Trophoblast cell (in vitro differentiated cells and primary cell): ENCODE results near the gene EEF2K.
A peak's percentile ranks its signal among the peaks of the same experiment; 100 is the strongest.

Source experiments
- DNase-seq, 2 donors: peaks; one replicate each; pipeline ENCODE4 v3.0.0-alpha.2; 2016
- H2AFZ ChIP-seq: 2 replicates; pipeline ENCODE4 v1.6.1; 2013; ENCODE audit warnings: low read length, moderate library complexity, mild to moderate bottlenecking; ENCODE audit not compliant: insufficient read depth, poor library complexity
- H2AK5ac ChIP-seq: 2 replicates; pipeline ENCODE4 v1.6.1; 2013; ENCODE audit warnings: mild to moderate bottlenecking, low read length
- H2BK120ac ChIP-seq: 2 replicates; pipeline ENCODE4 v1.6.1; 2013; ENCODE audit warnings: low read length, mild to moderate bottlenecking, moderate library complexity; ENCODE audit not compliant: insufficient read depth, poor library complexity
- H2BK12ac ChIP-seq: 2 replicates; pipeline ENCODE4 v1.6.1; 2013; ENCODE audit warnings: mild to moderate bottlenecking, low read length, moderate library complexity
- H2BK5ac ChIP-seq: 2 replicates; pipeline ENCODE4 v1.6.1; 2013; ENCODE audit warnings: low read length, low read depth, moderate library complexity, mild to moderate bottlenecking; ENCODE audit not compliant: poor library complexity
- H3K14ac ChIP-seq: 2 replicates; pipeline ENCODE4 v1.6.1; 2013; ENCODE audit warnings: mild to moderate bottlenecking, low read length
- H3K18ac ChIP-seq: 2 replicates; pipeline ENCODE4 v1.6.1; 2013; ENCODE audit warnings: mild to moderate bottlenecking, low read length
- H3K23ac ChIP-seq: 2 replicates; pipeline ENCODE4 v1.6.1; 2013; ENCODE audit warnings: low read length
- H3K27ac ChIP-seq: 2 replicates; pipeline ENCODE4 v1.5.1; 2013; ENCODE audit warnings: low read depth, mild to moderate bottlenecking, inconsistent platforms, low read length, moderate library complexity
- H3K27me3 ChIP-seq: 2 replicates; pipeline ENCODE4 v1.6.1; 2013; ENCODE audit warnings: inconsistent platforms, mild to moderate bottlenecking, low read length, moderate library complexity; ENCODE audit not compliant: insufficient read depth
- H3K36me3 ChIP-seq, 2 experiments: 1 replicate in 1 of 2; 2 replicates in 1 of 2; pipeline ENCODE4 v1.6.1; 2013; ENCODE audit warnings: low read length in 2 of 2, mild to moderate bottlenecking in 2 of 2, moderate library complexity in 1 of 2; ENCODE audit not compliant: insufficient read depth in 2 of 2, control insufficient read depth in 1 of 2
- H3K4ac ChIP-seq: 2 replicates; pipeline ENCODE4 v1.6.1; 2013; ENCODE audit warnings: low read depth, mild to moderate bottlenecking, low read length, moderate library complexity
- H3K4me1 ChIP-seq, 2 experiments: 1 replicate in 1 of 2; 2 replicates in 1 of 2; pipeline ENCODE4 v1.6.1; 2013; ENCODE audit warnings: low read length in 2 of 2, mild to moderate bottlenecking in 2 of 2, moderate library complexity in 1 of 2; ENCODE audit not compliant: insufficient read depth in 2 of 2, control insufficient read depth in 1 of 2
- H3K4me2 ChIP-seq: 2 replicates; pipeline ENCODE4 v1.6.1; 2013; ENCODE audit warnings: inconsistent platforms, mild to moderate bottlenecking, low read length, moderate library complexity
- H3K4me3 ChIP-seq: 2 replicates; pipeline ENCODE4 v1.5.1; 2013; ENCODE audit warnings: mild to moderate bottlenecking, low read depth, low read length, inconsistent platforms
- H3K79me1 ChIP-seq: one replicate; pipeline ENCODE4 v1.6.1; 2013; ENCODE audit warnings: low read length
- H3K79me2 ChIP-seq: 2 replicates; pipeline ENCODE4 v1.6.1; 2013; ENCODE audit warnings: low read length, mild to moderate bottlenecking; ENCODE audit not compliant: control insufficient read depth, insufficient read depth, poor library complexity
- H3K9ac ChIP-seq: 2 replicates; pipeline ENCODE4 v1.6.1; 2013; ENCODE audit warnings: mild to moderate bottlenecking, low read length
- H3K9me3 ChIP-seq: 2 replicates; pipeline ENCODE4 v1.6.1; 2013; ENCODE audit warnings: low read depth, mild to moderate bottlenecking, control low read depth, inconsistent platforms, low read length; ENCODE audit not compliant: insufficient read depth
- H4K12ac ChIP-seq: 2 replicates; pipeline ENCODE4 v1.6.1; 2013; ENCODE audit warnings: low read depth, mild to moderate bottlenecking, low read length, moderate library complexity
- H4K8ac ChIP-seq: 2 replicates; pipeline ENCODE4 v1.6.1; 2013; ENCODE audit warnings: low read depth, mild to moderate bottlenecking, low read length, moderate library complexity
- H4K91ac ChIP-seq: one replicate; pipeline ENCODE4 v1.6.1; 2013; ENCODE audit warnings: low read depth, mild to moderate bottlenecking, low read length, moderate library complexity
- WGBS: extraction: QIAGEN DNeasy Blood & Tissue Kit; methylation state at CpG from one replicate; pipeline ENCODE4 v1.1.7; 2013; ENCODE audit warnings: missing lambda C conversion rate; ENCODE audit not compliant: insufficient read length, insufficient coverage; ENCODE audit errors: extremely low coverage; 5-methylcytosine and 5-hydroxymethylcytosine counted together

The EEF2K gene

GRCh38 chr16:22291860-22292318, 85.8 kb downstream of the EEF2K start:
- H3K23ac ChIP-seq = no peak overlapping the region
- H3K27me3 ChIP-seq = no peaks in the 10 kb centered on the region
- no peak overlapping the region for H2AFZ ChIP-seq
- H3K18ac ChIP-seq = no peak overlapping the region
- H3K9me3 ChIP-seq = no peaks in the 10 kb centered on the region
- H2BK5ac ChIP-seq = no peak overlapping the region
- H3K79me2 ChIP-seq = no peaks in the 10 kb centered on the region
- no peak overlapping the region for H2AK5ac ChIP-seq
- H3K4ac ChIP-seq = no peak overlapping the region
- H4K8ac ChIP-seq = no peak overlapping the region
- H3K79me1 ChIP-seq = no peaks in the 10 kb centered on the region
- no peaks in the 10 kb centered on the region for H3K4me1 ChIP-seq
- H3K4me3 ChIP-seq = no peak overlapping the region
- no peak overlapping the region for H4K12ac ChIP-seq
- no peak overlapping the region for H3K14ac ChIP-seq
- H3K4me2 ChIP-seq = no peak overlapping the region
- H3K27ac ChIP-seq = no peak overlapping the region
- H3K36me3 ChIP-seq = no peaks in the 10 kb centered on the region
- WGBS = no CpG with 5 or more reads among the region's 4 CpGs
- no peak overlapping the region for H2BK12ac ChIP-seq
- H4K91ac ChIP-seq = no peak overlapping the region
- no peak overlapping the region for H3K9ac ChIP-seq
- DNase-seq = no peak
- H2BK120ac ChIP-seq = no peak overlapping the region

GRCh38 chr16:22292320-22292719, 86.2 kb downstream of the EEF2K start:
- no peak overlapping the region for H3K4me3 ChIP-seq
- no peak overlapping the region for H3K4me2 ChIP-seq
- no peak overlapping the region for H3K14ac ChIP-seq
- no peak overlapping the region for H3K27ac ChIP-seq
- DNase-seq = no peak
- H2BK5ac ChIP-seq = no peak overlapping the region
- no peak overlapping the region for H2AK5ac ChIP-seq
- no peaks in the 10 kb centered on the region for H3K9me3 ChIP-seq
- peaks cover under 1% of the 10 kb centered on the region for H3K79me2 ChIP-seq
- no peaks in the 10 kb centered on the region for H3K4me1 ChIP-seq
- peaks cover under 1% of the 10 kb centered on the region for H3K79me1 ChIP-seq
- H4K12ac ChIP-seq = no peak overlapping the region
- no peaks in the 10 kb centered on the region for H3K36me3 ChIP-seq
- H3K9ac ChIP-seq = no peak overlapping the region
- H3K4ac ChIP-seq = no peak overlapping the region
- H3K27me3 ChIP-seq = no peaks in the 10 kb centered on the region
- no peak overlapping the region for H3K18ac ChIP-seq
- H2AFZ ChIP-seq = no peak overlapping the region
- H4K91ac ChIP-seq = no peak overlapping the region
- H2BK12ac ChIP-seq = no peak overlapping the region
- no peak overlapping the region for H2BK120ac ChIP-seq
- H3K23ac ChIP-seq = no peak overlapping the region
- no peak overlapping the region for H4K8ac ChIP-seq

DNA sequence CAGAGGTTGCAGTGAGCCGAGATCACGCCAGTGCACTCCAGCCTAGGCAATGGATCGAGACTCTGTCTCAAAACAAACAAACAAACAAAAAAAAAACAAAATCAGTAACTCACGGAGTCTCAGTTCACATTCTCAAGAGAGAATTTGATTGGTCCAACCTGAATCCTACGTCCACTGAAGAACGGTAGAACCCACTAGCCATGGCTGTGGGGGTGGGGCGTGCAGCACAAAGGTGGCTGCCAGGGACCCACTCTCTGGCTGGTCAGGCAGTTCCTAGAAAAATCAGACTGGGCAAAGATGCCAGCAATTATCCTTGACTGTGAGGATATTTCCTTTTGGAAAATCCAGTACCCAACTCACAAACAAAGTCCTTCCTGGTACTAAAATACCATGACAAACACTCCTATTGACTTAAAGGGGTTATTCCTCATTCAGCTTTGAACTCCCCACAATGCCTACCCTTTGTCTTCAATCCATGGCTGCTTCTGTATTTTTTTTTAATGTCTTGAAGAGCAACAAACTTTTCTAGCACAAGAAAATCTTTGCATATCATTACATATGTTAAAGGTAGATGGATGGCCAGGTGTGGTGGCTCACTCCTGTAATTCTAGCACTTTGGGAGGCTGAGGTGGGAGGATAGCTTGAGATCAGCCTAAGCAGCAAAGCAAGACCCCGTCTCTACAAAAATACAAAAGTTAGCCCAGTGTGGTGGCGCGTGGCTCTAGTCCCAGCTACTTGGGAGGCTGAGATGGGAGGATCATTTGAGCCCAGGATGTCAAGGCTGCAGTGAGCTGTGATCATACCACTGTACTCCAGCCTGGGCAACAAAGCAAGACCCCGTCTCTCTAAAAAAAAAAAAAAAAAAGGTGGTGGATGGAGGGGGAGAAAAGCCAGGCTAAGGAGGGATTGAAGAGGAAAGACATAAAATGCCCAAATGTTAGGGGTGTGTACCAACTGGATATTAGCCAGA, 87.3 kb downstream of the EEF2K start:
- no peaks in the 10 kb centered on the region for H3K4me1 ChIP-seq
- peaks cover 6% of the 10 kb centered on the region for H3K79me1 ChIP-seq
- H3K79me2 ChIP-seq = peaks cover 6% of the 10 kb centered on the region
- H2BK5ac ChIP-seq = no peak overlapping the region
- H3K4me3 ChIP-seq = no peak overlapping the region
- H2AFZ ChIP-seq = no peak overlapping the region
- H4K12ac ChIP-seq = no peak overlapping the region
- H3K27ac ChIP-seq = no peak overlapping the region
- H3K9ac ChIP-seq = no peak overlapping the region
- WGBS = no CpG with 5 or more reads among the region's 11 CpGs
- H3K4me2 ChIP-seq = no peak overlapping the region
- H2AK5ac ChIP-seq = no peak overlapping the region
- no peak for DNase-seq
- H2BK12ac ChIP-seq = no peak overlapping the region
- no peak overlapping the region for H4K91ac ChIP-seq
- H3K36me3 ChIP-seq = no peaks in the 10 kb centered on the region
- no peaks in the 10 kb centered on the region for H3K27me3 ChIP-seq
- no peaks in the 10 kb centered on the region for H3K9me3 ChIP-seq
- no peak overlapping the region for H3K23ac ChIP-seq
- no peak overlapping the region for H2BK120ac ChIP-seq
- no peak overlapping the region for H3K18ac ChIP-seq
- H3K4ac ChIP-seq = no peak overlapping the region
- H4K8ac ChIP-seq = no peak overlapping the region
- H3K14ac ChIP-seq = no peak overlapping the region

DNA sequence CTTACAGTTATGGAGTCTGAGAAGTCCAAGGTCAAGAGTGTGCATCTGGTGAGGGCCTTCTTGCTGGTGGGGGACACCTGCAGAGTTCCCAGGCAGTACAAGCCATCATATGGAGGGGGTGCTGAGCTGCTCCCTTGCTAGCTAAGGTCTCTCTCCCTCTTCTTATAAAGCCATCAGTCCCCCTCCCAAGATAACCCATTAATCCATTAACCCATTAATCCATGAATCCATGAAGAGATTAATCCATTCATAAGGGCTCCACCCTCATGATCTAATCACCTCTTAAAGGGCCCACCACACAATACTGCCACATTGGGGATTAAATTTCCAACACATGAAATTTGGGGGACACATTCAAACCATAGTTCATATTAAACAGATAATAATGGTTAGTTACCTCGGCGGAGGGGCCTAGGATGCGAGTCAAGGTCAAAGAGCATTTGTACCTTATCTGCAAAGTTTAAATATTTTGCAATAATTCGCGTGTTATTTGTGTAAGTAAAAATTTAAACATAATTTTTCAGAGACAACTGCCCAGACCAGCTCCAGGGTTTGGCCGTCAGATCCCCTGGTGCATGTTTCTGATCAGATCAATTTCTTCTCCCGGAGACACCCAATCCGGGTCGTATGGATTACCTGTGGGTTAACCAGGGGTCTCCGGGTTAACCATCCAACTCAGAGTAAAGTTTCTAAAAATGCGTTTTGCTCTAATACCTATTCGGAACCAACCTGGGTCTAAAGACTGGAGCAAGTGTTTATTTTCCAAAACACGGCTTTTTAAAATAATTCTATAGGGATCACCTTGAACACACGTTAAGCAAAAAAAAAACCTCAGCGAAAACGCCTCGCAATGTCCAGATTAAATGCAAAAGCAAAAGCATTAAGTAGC, 90.4 kb downstream of the EEF2K start:
- Histone ChIP-seq H2BK120ac (no peak overlapping the region), H2BK12ac (no peak overlapping the region), H3K27ac (no peak overlapping the region), H4K8ac (no peak overlapping the region), H3K4me3 (peak overlapping the region; percentile 54), H4K91ac (no peak overlapping the region), H2BK5ac (no peak overlapping the region), H2AFZ (peak overlapping the region; percentile 77), H3K79me1 (peaks cover 6% of the 10 kb centered on the region), H2AK5ac (no peak overlapping the region), H3K4me2 (peak overlapping the region; percentile 87), H3K36me3 (no peaks in the 10 kb centered on the region), H3K9me3 (no peaks in the 10 kb centered on the region), H3K14ac (no peak overlapping the region), H3K18ac (no peak overlapping the region), H3K23ac (no peak overlapping the region), H3K4ac (no peak overlapping the region), H3K4me1 (no peaks in the 10 kb centered on the region), H3K79me2 (peaks cover 6% of the 10 kb centered on the region), H3K9ac (peak overlapping the region; percentile 15), H4K12ac (no peak overlapping the region), H3K27me3 (no peaks in the 10 kb centered on the region)
- DNase-seq = no peak
- no CpG with 5 or more reads among the region's 17 CpGs for WGBS
